Urinary bladder (tissue), 4 donors: ENCODE data around the gene SMC5. TPM values are rescaled to one million over a fixed set of nuclear protein-coding genes. Genes with fewer than 3 reads are reported as not detected.
"Not testable (repeated sequence)": the region's sequence is repeated elsewhere in the genome, so short reads cannot be mapped to it uniquely, and the experiment has no call there.

Experiments
- DNase-seq: peaks from one replicate; pipeline ENCODE4 v3.0.0-alpha.2; 2015; ENCODE audit errors: extremely low spot score
- H3K27ac ChIP-seq: one replicate; pipeline ENCODE4 v1.5.1; 2013; ENCODE audit warnings: low read depth, mild to moderate bottlenecking, moderate library complexity
- H3K36me3 ChIP-seq: one replicate; pipeline ENCODE4 v1.6.1; 2013; ENCODE audit warnings: mild to moderate bottlenecking, moderate library complexity; ENCODE audit not compliant: insufficient read depth
- H3K4me1 ChIP-seq: one replicate; pipeline ENCODE4 v1.6.1; 2013; ENCODE audit warnings: mild to moderate bottlenecking, moderate library complexity; ENCODE audit not compliant: insufficient read depth
- H3K4me3 ChIP-seq: one replicate; pipeline ENCODE4 v1.5.1; 2013; ENCODE audit warnings: low read depth, low read length
- WGBS: extraction: QIAGEN DNeasy Blood & Tissue Kit; methylation state at CpG from one replicate; pipeline ENCODE4 v1.1.7; 2013; 5-methylcytosine and 5-hydroxymethylcytosine counted together
- polyA plus RNA-seq: library from polyadenylated mRNA; stranded (reverse); fragments of 200-250 nt; gene quantifications from one replicate; pipeline ENCODE4 v1.2.3, GENCODE V29; 2013
- total RNA-seq: library from RNA; depleted of rRNA; stranded (reverse); fragments of >200 nt; gene quantifications from one replicate; pipeline ENCODE4 v1.2.3, GENCODE V29; 2014
- donor health status: healthy with polysubstance abuse.
- donor health status: healthy.

Gene SMC5
- total and polyA plus RNA-seq, 2 donors, result 14.5 to 146 TPM

- DNase-seq, result no peak
- no peak overlapping the region for H3K27ac ChIP-seq
- 53% methylated on average over 3 of the region's 3 CpGs for WGBS
- no peaks in the 10 kb centered on the region for H3K36me3 ChIP-seq
- no peak overlapping the region for H3K4me3 ChIP-seq
- H3K4me1 ChIP-seq, result no peaks in the 10 kb centered on the region
Observed at GRCh38 chr9:70290626-70291025, 31.8 kb downstream of the SMC5 start.

- H3K4me3 ChIP-seq, result no peak overlapping the region
- 90% methylated on average over 1 of the region's 1 CpG for WGBS
- no peaks in the 10 kb centered on the region for H3K4me1 ChIP-seq
- DNase-seq, result no peak
- H3K27ac ChIP-seq, result no peak overlapping the region
- no peaks in the 10 kb centered on the region for H3K36me3 ChIP-seq
Observed at GRCh38 chr9:70291446-70291845, 32.7 kb downstream of the SMC5 start.

- WGBS, result 99% methylated on average over 1 of the region's 1 CpG
- Histone ChIP-seq H3K4me3 (no peak overlapping the region), H3K36me3 (no peaks in the 10 kb centered on the region), H3K27ac (no peak overlapping the region), H3K4me1 (no peaks in the 10 kb centered on the region)
- no peak for DNase-seq
Observed at GRCh38 chr9:70292253-70292652, 33.5 kb downstream of the SMC5 start.

GRCh38 chr9:70293214-70293613, 34.4 kb downstream of the SMC5 start:
- DNase-seq, result no peak
- 88% methylated on average over 1 of the region's 1 CpG for WGBS
- Histone ChIP-seq H3K4me3 (no peak overlapping the region), H3K27ac (no peak overlapping the region), H3K36me3 (no peaks in the 10 kb centered on the region), H3K4me1 (no peaks in the 10 kb centered on the region)

- H3K4me3 ChIP-seq, result no peak overlapping the region
- no peaks in the 10 kb centered on the region for H3K4me1 ChIP-seq
- no peaks in the 10 kb centered on the region for H3K36me3 ChIP-seq
- 97% methylated on average over 1 of the region's 1 CpG for WGBS
- DNase-seq, result no peak
- peak overlapping the region; percentile 10 for H3K27ac ChIP-seq
Observed at GRCh38 chr9:70297141-70297540, 38.4 kb downstream of the SMC5 start.

- no peak overlapping the region for H3K27ac ChIP-seq
- DNase-seq, result no peak
- no peaks in the 10 kb centered on the region for H3K36me3 ChIP-seq
- no peak overlapping the region for H3K4me3 ChIP-seq
- WGBS, result 71% methylated on average over 1 of the region's 1 CpG
- H3K4me1 ChIP-seq, result no peaks in the 10 kb centered on the region
Observed at GRCh38 chr9:70298245-70298771, 39.5 kb downstream of the SMC5 start.

- 77% methylated on average over 5 of the region's 5 CpGs for WGBS
- Histone ChIP-seq H3K27ac (no peak overlapping the region), H3K4me3 (no peak overlapping the region), H3K4me1 (no peaks in the 10 kb centered on the region), H3K36me3 (peaks cover 5% of the 10 kb centered on the region)
- no peak for DNase-seq
Observed at GRCh38 chr9:70303268-70303667, 44.5 kb downstream of the SMC5 start.

GRCh38 chr9:70304810-70305209, 46.0 kb downstream of the SMC5 start:
- Histone ChIP-seq H3K4me3 (no peak overlapping the region), H3K4me1 (no peaks in the 10 kb centered on the region), H3K36me3 (peaks cover 6% of the 10 kb centered on the region), H3K27ac (no peak overlapping the region)
- no peak for DNase-seq

GRCh38 chr9:70315389-70315788, 56.6 kb downstream of the SMC5 start:
- no peak for DNase-seq
- Histone ChIP-seq H3K4me1 (no peaks in the 10 kb centered on the region), H3K4me3 (no peak overlapping the region), H3K27ac (no peak overlapping the region), H3K36me3 (no peaks in the 10 kb centered on the region)
- 89% methylated on average over 3 of the region's 3 CpGs for WGBS

GRCh38 chr9:70318002-70318401, 59.2 kb downstream of the SMC5 start:
- WGBS, result 90% methylated on average over 6 of the region's 6 CpGs
- no peak for DNase-seq
- no peak overlapping the region for H3K27ac ChIP-seq
- peaks cover 3% of the 10 kb centered on the region for H3K36me3 ChIP-seq
- H3K4me3 ChIP-seq, result no peak overlapping the region
- no peaks in the 10 kb centered on the region for H3K4me1 ChIP-seq

- Histone ChIP-seq H3K27ac (no peak overlapping the region), H3K4me3 (no peak overlapping the region), H3K4me1 (no peaks in the 10 kb centered on the region), H3K36me3 (peaks cover 6% of the 10 kb centered on the region)
- no peak for DNase-seq
- 89% methylated on average over 4 of the region's 4 CpGs for WGBS
Observed at GRCh38 chr9:70322096-70322495, 63.3 kb downstream of the SMC5 start.

GRCh38 chr9:70324963-70325362, 66.2 kb downstream of the SMC5 start:
- Histone ChIP-seq H3K36me3 (peaks cover 6% of the 10 kb centered on the region), H3K27ac (no peak overlapping the region), H3K4me1 (no peaks in the 10 kb centered on the region), H3K4me3 (no peak overlapping the region)
- 74% methylated on average over 3 of the region's 3 CpGs for WGBS
- no peak for DNase-seq

GRCh38 chr9:70328625-70329024, 69.8 kb downstream of the SMC5 start:
- not testable (repeated sequence) for H3K36me3 ChIP-seq, DNase-seq, H3K27ac ChIP-seq, H3K4me1 ChIP-seq, H3K4me3 ChIP-seq
- WGBS, result 85% methylated on average over 4 of the region's 4 CpGs

GRCh38 chr9:70340572-70340971, 81.8 kb downstream of the SMC5 start:
- DNase-seq, result peak; percentile 3
- WGBS, result 1% methylated on average over 1 of the region's 1 CpG
- Histone ChIP-seq H3K36me3 (no peaks in the 10 kb centered on the region), H3K27ac (no peak overlapping the region), H3K4me3 (no peak overlapping the region), H3K4me1 (no peaks in the 10 kb centered on the region)

GRCh38 chr9:70347046-70347445, 88.3 kb downstream of the SMC5 start:
- no peak overlapping the region for H3K4me3 ChIP-seq
- peaks cover 1% of the 10 kb centered on the region for H3K36me3 ChIP-seq
- H3K27ac ChIP-seq, result no peak overlapping the region
- 87% methylated on average over 2 of the region's 2 CpGs for WGBS
- no peak for DNase-seq
- H3K4me1 ChIP-seq, result no peaks in the 10 kb centered on the region
